Stimulated activated CD8-positive, alpha-beta memory T cell treated with anti-CD3 and anti-CD28 coated beads, Interleukin-7, amount 100 ng/mL, for 4 hours (primary cell): ENCODE measurements around the gene ADAMTSL1.

Experiments
- DNase-seq, 2 donors: peaks; one replicate each; pipeline ENCODE4 v3.0.0-alpha.2; 2020; ENCODE audit warnings: low read depth in 2 of 2

Gene ADAMTSL1

DNA sequence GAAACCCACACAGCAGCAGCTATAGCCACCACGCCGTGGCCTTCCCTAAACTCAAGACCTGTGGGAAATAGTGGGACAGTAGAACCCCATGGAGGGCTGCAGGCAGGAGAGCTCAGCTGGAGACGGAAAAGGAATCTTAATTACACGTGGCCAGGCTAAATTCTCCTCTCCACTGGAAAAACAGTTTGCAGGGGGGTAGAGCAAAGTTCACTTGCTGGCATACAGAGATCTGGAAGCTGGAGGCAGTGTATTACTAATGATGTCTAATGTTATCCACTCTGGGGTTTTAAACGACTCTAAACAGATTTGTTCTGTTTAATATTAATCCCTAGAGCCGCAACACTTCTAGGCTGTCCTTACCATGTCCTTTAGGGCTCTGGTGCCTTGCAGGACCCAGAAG is 302.0 kb downstream of the ADAMTSL1 start:
- no peak for DNase-seq

DNA sequence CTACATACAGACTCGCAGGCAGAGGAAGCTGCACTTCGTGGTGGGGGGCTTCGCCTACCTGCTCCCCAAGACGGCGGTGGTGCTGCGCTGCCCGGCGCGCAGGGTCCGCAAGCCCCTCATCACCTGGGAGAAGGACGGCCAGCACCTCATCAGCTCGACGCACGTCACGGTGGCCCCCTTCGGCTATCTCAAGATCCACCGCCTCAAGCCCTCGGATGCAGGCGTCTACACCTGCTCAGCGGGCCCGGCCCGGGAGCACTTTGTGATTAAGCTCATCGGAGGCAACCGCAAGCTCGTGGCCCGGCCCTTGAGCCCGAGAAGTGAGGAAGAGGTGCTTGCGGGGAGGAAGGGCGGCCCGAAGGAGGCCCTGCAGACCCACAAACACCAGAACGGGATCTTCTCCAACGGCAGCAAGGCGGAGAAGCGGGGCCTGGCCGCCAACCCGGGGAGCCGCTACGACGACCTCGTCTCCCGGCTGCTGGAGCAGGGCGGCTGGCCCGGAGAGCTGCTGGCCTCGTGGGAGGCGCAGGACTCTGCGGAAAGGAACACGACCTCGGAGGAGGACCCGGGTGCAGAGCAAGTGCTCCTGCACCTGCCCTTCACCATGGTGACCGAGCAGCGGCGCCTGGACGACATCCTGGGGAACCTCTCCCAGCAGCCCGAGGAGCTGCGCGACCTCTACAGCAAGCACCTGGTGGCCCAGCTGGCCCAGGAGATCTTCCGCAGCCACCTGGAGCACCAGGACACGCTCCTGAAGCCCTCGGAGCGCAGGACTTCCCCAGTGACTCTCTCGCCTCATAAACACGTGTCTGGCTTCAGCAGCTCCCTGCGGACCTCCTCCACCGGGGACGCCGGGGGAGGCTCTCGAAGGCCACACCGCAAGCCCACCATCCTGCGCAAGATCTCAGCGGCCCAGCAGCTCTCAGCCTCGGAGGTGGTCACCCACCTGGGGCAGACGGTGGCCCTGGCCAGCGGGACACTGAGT is 303.2 kb downstream of the ADAMTSL1 start:
- DNase-seq, result no peak

DNA sequence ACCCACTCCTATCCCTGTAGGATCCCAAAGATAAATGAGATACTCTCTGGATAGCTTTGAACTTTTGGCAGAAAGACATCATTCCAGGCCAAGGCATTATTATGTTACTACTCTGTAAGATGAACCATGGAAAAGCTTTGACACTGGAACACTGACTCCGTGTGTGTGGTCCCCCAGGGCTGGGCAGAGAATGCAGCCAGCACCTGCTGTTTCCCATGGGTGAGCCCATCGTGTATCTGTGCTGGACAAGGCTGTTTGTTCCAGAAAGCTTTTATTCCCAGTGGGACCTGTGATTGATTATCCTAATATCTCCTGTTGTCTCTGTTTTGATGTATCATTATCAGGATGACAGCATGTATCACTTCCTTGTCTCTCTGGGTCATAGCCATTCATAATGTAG is 304.2 kb downstream of the ADAMTSL1 start:
- no peak for DNase-seq

DNA sequence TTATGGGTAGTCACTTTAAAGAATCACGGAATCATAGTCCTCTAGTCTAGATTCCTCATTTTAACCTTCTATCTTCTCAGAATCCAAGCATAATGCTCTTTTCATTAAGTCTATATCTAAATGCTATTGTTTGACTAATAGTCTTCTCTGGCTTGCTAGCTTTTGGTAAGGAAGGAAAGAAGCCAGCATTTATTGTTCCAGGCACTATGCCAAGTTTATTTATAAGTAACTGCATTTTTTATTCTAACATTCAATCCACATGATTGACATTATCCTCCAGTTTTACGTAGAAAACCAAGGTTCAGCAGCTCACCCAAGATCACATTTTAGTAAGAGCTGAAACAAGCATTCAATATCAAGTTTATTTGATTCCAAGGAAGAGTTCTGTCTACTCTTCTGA is 304.9 kb downstream of the ADAMTSL1 start:
- DNase-seq, result no peak

DNA sequence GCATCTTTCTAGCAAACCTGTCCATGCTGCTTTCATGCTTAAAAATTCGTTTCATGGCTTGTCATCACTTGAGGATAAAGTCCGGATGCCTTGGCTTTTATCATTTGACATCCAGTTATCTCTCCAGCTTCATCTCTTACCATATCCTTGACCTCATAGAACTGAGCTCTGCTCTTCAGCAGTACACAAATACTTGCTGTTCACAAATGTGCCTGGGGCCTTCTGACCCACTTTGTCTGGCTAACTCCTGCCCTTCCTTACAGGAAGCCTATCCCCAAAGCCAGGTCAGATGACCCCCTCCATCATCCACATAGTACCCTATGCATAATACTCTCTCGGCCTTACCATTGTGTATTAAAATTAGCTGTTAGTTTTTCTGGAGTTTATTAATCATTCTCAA is 310.0 kb downstream of the ADAMTSL1 start:
- no peak for DNase-seq

DNA sequence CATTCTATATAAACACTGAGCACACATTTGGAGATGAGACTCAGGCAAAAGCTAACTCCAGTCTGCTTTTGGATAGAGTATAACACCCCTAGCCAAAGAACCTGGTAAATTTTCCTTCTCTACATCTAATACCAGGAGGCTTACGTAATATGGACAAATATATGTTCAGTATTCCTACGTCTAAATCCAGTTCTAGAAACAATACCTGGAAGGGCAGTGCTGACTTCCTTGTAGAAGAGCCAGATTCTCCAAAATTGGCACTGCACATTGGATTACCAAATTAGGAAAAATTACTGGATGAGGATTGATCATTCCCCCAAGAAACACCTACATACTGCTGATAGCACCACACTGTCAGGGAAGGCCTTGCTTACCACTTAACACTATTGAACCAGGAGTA is 311.7 kb downstream of the ADAMTSL1 start:
- DNase-seq, result no peak

DNA sequence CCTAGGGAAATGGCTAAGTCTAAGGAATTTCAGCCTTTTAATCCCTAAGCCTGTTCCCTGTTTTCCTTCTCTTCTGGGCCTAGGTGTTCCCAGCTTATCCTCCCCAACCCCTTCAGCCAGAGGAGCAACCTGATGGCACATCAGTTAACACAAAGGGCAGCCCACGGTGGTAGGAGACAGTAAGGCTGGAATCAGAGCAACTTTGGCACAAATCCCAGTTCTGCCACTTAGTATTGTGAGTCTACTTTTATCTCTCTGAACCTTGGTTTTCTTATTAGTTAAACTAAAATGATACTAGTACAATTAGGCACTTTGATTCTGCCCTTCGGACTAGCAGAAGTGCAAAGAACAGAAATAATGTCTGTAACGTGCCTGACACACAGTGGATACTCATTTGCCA is 312.2 kb downstream of the ADAMTSL1 start:
- no peak for DNase-seq

DNA sequence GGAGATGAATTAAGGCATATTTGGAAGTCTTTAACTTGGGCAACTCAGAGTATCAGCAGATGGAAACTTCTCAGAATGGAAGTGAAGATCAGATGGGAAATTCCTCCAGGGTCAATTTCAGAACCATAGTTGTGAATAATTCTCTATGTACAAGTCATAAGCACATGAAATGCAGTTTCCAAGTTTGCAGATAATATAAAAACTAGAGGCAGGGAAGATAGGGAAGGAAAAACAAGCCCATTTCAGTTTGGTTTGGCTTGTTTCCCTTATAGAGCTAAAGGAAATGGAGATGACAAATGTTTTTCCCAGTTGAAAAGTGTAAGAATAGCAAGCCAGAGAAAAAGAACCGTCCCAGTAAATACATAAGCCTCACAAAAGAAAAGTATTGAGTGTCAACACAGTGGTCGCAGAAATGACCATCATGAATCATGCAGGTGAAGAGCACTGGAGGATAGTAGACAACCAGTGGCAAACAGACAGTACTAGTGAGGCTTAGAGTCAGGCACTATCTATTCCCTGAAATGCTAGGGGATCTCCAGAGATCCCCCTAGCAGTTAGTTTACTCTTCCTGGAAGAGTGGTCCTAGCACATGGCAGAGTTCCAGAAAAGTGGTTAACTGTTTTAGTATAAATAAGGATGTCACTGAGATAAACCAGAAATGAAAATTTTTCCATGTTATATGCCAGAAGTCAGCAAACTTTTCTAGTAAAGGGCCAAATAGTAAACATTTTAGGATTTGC is 313.1 kb downstream of the ADAMTSL1 start:
- no peak for DNase-seq

DNA sequence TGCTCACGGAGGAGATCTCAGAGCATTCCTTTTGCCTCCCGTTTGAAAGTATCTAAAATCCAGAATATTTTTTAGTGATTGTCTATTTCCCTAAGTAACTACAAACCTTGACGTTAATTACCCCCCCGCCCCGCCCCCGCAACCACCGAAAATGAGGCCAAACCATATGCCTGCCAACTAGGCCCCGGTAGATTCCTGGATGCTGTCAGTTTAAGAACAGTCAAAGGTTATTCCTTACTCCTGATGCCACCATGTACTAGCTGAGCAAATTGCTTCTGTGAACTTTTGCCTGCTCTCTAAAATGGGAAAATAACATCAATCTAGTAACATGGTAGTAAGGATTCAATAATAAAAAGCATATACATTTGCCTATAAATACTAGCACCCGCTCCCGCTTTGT is 314.3 kb downstream of the ADAMTSL1 start:
- DNase-seq, result no peak

DNA sequence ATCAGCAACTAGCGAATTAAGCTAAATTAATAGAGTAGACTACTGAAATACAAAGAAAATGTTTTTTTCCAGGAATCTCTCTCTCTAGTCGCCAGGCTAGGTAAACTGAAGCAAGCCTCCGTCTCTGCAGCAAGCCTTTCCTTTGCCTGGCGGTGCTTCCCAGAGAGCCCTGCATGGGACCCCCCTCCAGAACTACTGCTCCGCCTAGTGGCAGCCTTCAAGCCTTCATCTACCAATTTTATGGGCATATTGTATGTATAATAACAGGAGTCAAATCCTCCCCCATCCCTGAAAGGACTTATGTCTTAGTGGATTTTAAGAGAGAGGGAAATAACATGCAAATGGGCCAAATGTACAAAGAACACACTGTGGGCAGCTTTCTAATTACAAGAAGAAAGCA is 317.1 kb downstream of the ADAMTSL1 start:
- DNase-seq, result no peak

DNA sequence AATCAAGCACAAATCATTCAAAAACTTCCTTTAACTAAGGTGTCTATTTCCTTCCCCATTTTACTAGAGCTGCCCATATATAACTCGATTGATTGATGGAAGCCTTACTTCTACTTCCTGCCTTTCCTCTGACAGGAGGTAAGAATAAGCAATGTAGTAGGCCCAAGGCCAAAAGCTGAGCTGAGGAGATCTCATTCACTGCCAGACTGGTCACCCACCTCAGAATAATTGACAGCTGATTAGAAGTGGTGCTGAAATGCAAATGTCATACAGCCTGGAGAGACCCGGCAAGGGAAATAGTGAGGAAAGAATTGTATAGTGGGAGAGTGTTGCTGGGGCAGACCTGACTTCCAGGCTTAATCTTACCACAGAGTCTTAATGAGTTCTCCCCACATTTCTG is 319.2 kb downstream of the ADAMTSL1 start:
- no peak for DNase-seq

DNA sequence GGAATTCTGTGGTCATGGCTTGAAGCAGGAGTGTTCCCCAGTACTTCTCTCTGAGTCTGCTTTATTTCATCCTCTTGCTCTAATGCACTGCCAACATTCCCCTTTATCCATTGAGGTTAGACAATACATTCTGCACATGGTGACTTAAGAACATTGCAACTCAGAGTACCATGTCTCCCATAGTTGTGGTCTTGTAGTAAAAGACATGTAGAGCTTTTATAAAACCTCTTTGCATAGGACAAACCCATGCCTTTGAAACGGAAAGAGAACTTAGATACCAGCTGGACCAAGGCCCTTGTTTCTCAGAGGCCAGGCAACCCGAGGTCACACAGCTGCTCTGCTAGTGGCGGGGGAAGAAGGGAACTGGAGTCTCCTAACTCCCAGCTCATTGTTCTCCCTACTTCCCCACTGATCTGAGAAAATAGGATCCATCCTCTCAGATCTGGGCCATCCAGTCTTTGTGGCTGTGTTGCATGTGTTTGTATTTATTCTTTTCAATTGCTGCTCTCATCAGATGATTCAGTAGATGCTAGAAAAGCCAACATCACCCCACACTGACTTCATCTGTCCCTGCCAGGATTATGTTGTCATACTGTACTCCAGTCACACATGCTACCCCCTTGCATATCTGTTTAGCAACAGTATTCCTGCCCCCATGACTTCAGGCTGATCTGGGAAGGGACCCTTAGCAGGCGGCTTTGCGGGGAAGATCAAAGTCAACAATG is 322.2 kb downstream of the ADAMTSL1 start:
- no peak for DNase-seq

DNA sequence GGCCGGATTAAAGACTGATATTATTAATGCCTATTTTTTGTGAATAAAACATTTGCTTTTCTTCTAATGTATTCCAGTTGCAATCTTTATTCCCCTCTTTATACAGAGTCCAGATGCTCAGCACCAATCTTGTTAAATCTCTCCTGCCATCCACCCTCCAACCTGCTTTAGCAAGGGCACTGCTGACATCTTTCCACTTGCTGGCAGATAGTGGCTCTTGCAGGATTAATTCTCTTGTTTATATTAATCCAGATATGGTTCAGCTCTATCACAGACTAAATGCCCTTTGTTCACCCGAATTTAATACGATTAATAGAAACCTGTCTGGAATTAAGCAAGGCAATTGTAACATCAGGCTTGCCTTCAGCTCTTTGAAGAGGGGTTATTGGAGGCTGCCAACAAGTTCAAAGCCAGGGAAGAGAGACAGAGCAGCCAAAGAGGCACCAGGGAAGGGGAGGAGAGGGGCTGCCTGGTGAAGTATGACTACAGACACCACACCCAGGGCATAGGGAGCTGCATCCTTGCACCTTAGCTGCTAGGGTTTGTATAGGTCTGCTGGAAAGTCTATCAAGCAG is 322.8 kb downstream of the ADAMTSL1 start:
- DNase-seq, result no peak

DNA sequence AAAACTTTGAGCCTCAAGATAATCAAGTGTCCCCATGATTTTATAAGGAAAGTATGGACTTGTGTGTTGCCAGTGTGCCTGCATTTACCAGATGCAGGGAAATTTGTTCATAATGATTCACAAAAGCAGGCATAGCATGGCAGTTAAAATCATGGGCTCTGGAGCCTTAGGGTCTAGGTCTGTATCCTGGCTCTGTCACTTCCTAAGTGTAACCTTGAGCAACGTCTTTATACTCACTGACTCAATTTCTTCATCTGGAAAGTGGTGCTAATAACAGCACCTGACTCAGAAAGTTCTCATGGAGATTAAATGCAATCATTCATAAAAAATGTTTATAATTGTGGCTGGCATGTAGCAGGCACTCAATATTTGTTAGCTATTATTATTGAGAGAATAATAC is 324.2 kb downstream of the ADAMTSL1 start:
- DNase-seq, result no peak

DNA sequence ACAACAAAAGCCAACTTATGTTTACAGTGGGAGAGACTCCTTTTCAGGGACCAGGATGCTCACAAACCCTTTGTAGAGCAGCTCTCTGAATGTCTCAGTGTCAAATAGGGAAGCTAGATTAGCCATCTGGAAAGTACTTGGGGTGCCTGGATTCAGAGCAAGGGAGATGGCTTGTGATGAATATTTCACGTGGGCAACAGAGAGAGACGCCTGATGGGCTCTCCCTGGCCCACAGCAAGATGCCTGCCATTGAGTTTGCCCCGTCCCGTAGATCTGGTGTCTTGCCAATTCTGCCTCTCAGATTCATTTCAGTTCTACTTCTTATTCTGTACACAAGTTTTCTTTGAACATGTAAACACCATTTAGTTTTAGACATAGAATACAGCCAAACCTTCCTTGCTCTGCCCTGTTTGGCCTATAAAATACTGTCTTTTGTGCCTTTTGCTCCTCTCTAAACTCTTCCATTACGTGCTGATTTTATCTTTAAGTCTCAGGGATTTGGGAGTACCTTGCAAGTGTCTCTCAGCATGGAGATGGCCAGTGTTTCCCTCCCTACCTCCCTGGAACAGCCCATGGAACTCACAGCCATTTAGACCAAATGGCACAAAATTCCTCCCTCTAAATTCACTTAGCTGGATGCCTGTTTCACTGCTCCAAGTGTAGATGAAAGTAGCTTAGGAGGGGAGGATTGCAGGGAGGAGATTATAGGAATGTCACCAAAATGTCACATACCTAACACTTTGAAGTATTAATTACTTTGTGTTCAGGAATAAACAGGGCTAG is 324.7 kb downstream of the ADAMTSL1 start:
- no peak for DNase-seq

DNA sequence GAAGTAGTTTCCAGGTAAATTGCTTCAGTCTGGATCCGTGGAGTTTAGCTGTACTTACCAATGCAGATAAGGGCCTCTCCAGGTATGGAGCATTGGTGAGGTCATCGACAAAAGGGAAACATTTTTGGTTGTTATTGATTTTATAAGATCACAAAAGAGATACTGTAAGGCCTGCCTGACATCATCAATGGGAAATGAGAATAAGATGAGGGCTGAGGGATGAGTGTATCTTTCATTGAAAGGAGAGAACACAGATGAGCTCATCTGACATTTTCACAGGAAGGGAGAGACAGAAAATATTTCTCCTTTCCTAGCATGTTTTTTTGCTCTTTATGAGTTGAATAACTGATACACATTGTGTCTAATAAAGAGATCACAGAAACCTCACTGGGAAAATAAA is 325.5 kb downstream of the ADAMTSL1 start:
- DNase-seq, result no peak

DNA sequence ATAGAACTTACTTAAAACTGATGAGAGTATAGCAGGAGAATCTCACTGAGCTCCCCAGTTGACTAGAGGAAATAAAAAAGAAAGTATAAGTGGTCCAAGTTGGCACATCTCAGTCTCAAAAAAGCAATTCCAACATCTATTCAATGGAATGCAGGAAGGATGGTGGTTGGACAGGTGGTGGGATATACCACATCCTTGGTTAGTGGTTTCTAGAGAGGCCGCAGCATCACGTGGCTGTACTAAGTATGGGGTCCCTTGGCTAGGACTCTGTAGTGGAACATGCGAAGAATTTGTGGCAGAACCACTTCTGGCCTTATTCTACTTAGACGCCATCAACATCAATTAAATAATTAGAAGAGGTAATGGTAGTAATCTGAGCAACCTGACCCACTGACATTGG is 326.6 kb downstream of the ADAMTSL1 start:
- no peak for DNase-seq

DNA sequence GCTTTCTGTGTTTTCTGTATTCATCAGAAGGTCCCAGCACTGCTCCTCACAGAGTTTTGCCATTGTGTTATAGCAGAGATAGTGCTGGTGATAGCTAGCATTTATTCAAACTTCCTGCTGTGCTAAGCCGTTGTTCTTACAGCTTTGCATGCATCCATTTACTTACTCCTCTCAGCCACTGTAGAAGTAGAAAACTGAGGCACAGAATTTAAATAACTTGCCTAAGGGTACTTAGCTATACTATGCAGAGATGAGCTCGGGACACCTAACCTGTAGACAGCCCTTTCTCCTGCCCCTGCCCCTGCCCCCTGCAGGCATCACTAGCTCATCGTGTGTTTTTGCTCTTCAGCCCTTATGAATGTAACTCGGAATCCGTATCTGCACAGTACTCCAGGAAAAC is 331.4 kb downstream of the ADAMTSL1 start:
- no peak for DNase-seq

DNA sequence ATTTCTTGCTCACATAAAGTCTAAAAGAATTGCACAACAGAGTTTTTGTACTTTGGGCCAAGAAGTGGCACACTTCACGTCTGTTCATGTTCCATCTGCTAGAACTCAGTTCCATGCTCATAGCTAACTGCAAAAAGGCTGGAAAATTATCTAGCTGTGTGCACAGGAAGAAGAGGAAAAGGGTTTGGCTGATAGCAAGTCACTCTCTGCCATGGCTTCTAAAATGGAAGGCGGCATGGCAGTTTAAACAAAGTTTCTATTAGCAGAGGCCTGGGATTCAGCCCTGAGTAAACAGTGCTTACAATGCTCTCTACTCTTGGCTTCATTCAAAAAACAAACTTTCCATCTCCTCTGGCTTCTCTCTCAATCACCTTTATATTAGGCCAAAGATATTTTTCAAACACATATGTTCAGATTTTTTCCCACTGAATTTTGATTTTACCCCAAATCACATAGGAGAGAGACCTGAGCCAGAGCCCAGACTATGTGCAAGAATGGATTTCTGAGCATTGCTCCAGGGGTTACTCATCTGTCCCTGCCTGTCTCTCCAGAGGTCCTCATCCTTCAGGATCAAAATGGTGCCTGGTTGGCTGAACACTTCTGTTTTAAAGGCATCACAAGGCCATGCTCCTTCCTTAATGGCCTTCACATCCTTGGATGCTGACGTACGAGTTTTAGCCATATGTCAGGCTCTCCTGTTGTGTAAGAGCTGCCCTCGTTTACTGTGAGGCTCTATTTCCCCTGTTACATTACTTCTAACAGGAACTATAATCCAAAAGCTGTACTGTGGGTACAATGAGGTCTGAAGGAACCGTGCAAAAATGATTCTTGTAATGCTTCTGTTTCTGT is 332.5 kb downstream of the ADAMTSL1 start:
- DNase-seq, result no peak

DNA sequence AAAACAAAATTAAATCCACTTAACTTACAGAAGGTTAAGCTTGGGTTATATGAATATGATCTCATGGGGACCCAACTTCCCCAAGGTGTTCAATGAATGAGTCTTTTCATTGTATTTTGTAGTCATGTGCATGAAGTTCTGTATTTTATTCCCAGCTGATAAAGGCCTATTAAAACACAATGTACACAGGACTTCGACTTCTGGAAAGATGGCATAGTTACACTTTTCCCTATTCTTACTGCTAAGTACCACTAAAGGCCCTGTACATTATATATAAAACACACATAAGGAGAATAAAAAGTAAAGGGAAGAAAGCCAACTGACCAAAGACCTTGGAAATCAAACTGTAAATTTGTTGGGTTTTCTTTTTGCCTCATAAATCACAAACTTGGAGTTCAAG is 336.6 kb downstream of the ADAMTSL1 start:
- DNase-seq, result no peak
